Astrocyte (in vitro differentiated cells and primary cell): ENCODE data around the gene TMEM18. TPM values are rescaled to one million over a fixed set of nuclear protein-coding genes. Genes with fewer than 3 reads are reported as not detected.

Source experiments
- DNase-seq: peaks from one replicate; pipeline ENCODE4 v3.0.0-alpha.2; 2010; ENCODE audit warnings: low read depth
- FAIRE-seq: peaks from 2 replicates; lab custom pipeline; 2011; peaks lifted over from hg19 to GRCh38; lab: Jason Lieb, UNC
- H2AFZ ChIP-seq: 2 replicates; pipeline ENCODE4 v1.6.0; 2012; ENCODE audit warnings: low read depth, low read length, inconsistent platforms
- H3K27ac ChIP-seq: 2 replicates; pipeline ENCODE4 v1.5.1; 2011; ENCODE audit warnings: low read depth, low read length, inconsistent platforms
- H3K27me3 ChIP-seq: 2 replicates; pipeline ENCODE4 v1.6.0; 2011; ENCODE audit warnings: low read length, inconsistent platforms; ENCODE audit not compliant: insufficient read depth
- H3K36me3 ChIP-seq: 2 replicates; pipeline ENCODE4 v1.5.1; 2011; ENCODE audit warnings: low read length, inconsistent platforms; ENCODE audit not compliant: insufficient read depth
- H3K4me1 ChIP-seq: 2 replicates; pipeline ENCODE4 v1.5.1; 2011; ENCODE audit warnings: low read length, inconsistent platforms; ENCODE audit not compliant: insufficient read depth
- H3K4me2 ChIP-seq: 2 replicates; pipeline ENCODE4 v1.6.0; 2012; ENCODE audit warnings: low read length, inconsistent platforms
- H3K4me3 ChIP-seq: 2 replicates; pipeline ENCODE4 v1.5.1; 2011; ENCODE audit warnings: low read depth, mild to moderate bottlenecking, low read length, inconsistent platforms; ENCODE audit not compliant: insufficient read depth
- H3K79me2 ChIP-seq: 2 replicates; pipeline ENCODE4 v1.6.0; 2012; ENCODE audit warnings: mild to moderate bottlenecking, low read length, inconsistent platforms; ENCODE audit not compliant: insufficient read depth
- H3K9ac ChIP-seq: 2 replicates; pipeline ENCODE4 v1.6.0; 2012; ENCODE audit warnings: mild to moderate bottlenecking, low read length, inconsistent platforms
- H3K9me3 ChIP-seq: 2 replicates; pipeline ENCODE4 v1.5.1; 2012; ENCODE audit warnings: low read depth, mild to moderate bottlenecking, low read length, inconsistent platforms; ENCODE audit not compliant: insufficient read depth
- H4K20me1 ChIP-seq: 2 replicates; pipeline ENCODE4 v1.6.0; 2012; ENCODE audit warnings: low read length, inconsistent platforms; ENCODE audit not compliant: insufficient read depth
- H3K27ac Mint-ChIP-seq: one replicate; pipeline ENCODE4 v1.8.0; 2021; ENCODE audit warnings: mild to moderate bottlenecking, mixed read lengths; ENCODE audit not compliant: unreplicated experiment
- H3K27me3 Mint-ChIP-seq: one replicate; pipeline ENCODE4 v1.8.0; 2021; ENCODE audit warnings: low read depth, mixed read lengths; ENCODE audit not compliant: unreplicated experiment
- H3K36me3 Mint-ChIP-seq: one replicate; pipeline ENCODE4 v1.8.0; 2021; ENCODE audit warnings: low read depth, mixed read lengths; ENCODE audit not compliant: unreplicated experiment
- H3K4me1 Mint-ChIP-seq: one replicate; pipeline ENCODE4 v1.8.0; 2021; ENCODE audit warnings: low read depth, mixed read lengths; ENCODE audit not compliant: unreplicated experiment
- H3K4me3 Mint-ChIP-seq: one replicate; pipeline ENCODE4 v1.8.0; 2021; ENCODE audit warnings: mild to moderate bottlenecking, moderate library complexity, mixed read lengths; ENCODE audit not compliant: unreplicated experiment
- H3K9me3 Mint-ChIP-seq: one replicate; pipeline ENCODE4 v1.8.0; 2021; ENCODE audit warnings: mild to moderate bottlenecking, mixed read lengths; ENCODE audit not compliant: unreplicated experiment
- EZH2 ChIP-seq: IDR thresholded peaks from 2 replicates; pipeline ENCODE4 v1.6.1; 2012; ENCODE audit warnings: mild to moderate bottlenecking, low read length, inconsistent platforms; ENCODE audit not compliant: insufficient read depth
- total RNA-seq: library from RNA; stranded (reverse); gene quantifications from 2 replicates; pipeline ENCODE4 v1.2.1, GENCODE V29; 2021
- TF ChIP-seq, protein P1 (sequence below): IDR thresholded peaks from 2 replicates; pipeline ENCODE4 v1.5.1; 2011; ENCODE audit warnings: low read depth, mild to moderate bottlenecking, inconsistent platforms, low read length, moderate library complexity; ENCODE audit not compliant: insufficient read depth

The TMEM18 gene
- total RNA-seq, 1 donor from 2014 or later, result 16.8 TPM

DNA sequence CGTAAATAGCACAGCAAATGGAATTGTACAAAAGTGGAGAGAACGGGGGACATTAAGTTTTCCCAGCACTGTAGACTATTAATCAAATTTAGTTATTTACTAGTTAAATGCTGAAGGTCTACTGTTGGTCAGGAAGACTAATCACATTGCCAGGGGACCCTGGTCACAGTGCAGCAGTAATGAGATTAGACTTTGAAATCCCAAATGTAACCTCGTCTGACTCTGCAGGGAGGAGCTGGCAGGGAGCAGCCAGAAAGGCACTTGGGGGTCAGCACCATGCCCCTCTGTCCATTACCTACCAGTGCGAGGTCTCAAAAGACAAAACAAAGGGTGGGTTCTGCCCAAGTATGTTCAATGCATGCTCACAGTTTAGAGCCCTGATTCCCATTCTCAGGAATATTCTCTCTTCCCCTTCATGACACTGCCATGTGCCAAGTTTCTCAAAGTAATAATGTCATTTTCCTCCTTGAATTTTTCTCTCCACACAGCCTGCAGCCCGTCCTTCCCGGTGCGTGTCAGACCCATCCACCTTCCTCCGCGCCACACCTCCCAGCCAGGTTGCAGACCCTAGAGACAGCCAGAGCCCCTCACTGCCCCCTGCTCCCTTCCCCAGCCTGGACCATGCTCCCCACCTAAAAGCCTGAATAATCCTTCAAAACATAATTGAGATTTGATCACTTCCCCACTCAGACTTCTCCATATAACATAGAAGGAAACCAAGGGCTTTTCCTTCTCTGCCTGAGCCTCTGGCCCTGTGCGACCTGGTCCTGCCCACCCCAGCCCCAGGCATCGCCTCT, 52.5 kb downstream of the TMEM18 start:
- Histone ChIP-seq H3K79me2 (no peaks in the 10 kb centered on the region), H3K4me1 (no peaks in the 10 kb centered on the region), H4K20me1 (no peaks in the 10 kb centered on the region), H2AFZ (no peak overlapping the region), H3K27me3 (no peaks in the 10 kb centered on the region), H3K27ac (no peak overlapping the region), H3K9me3 (no peaks in the 10 kb centered on the region), H3K36me3 (no peaks in the 10 kb centered on the region), H3K4me2 (no peak overlapping the region), H3K4me3 (no peak overlapping the region), H3K9ac (no peak overlapping the region)
- DNase-seq (no peak), FAIRE-seq (no peak)
- H3K4me1 Mint-ChIP-seq, result no peaks in the 10 kb centered on the region
- H3K27ac Mint-ChIP-seq, result no peak overlapping the region
- peaks cover 16% of the 10 kb centered on the region for H3K27me3 Mint-ChIP-seq
- TF ChIP-seq EZH2, result no peak
- TF ChIP-seq, protein P1, sequence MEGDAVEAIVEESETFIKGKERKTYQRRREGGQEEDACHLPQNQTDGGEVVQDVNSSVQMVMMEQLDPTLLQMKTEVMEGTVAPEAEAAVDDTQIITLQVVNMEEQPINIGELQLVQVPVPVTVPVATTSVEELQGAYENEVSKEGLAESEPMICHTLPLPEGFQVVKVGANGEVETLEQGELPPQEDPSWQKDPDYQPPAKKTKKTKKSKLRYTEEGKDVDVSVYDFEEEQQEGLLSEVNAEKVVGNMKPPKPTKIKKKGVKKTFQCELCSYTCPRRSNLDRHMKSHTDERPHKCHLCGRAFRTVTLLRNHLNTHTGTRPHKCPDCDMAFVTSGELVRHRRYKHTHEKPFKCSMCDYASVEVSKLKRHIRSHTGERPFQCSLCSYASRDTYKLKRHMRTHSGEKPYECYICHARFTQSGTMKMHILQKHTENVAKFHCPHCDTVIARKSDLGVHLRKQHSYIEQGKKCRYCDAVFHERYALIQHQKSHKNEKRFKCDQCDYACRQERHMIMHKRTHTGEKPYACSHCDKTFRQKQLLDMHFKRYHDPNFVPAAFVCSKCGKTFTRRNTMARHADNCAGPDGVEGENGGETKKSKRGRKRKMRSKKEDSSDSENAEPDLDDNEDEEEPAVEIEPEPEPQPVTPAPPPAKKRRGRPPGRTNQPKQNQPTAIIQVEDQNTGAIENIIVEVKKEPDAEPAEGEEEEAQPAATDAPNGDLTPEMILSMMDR, result no peak
- H3K9me3 Mint-ChIP-seq, result no peaks in the 10 kb centered on the region
- no peaks in the 10 kb centered on the region for H3K36me3 Mint-ChIP-seq
- no peak overlapping the region for H3K4me3 Mint-ChIP-seq

GRCh38 chr2:624096-624495, 53.1 kb downstream of the TMEM18 start:
- Histone ChIP-seq H3K27me3 (no peaks in the 10 kb centered on the region), H3K9me3 (no peaks in the 10 kb centered on the region), H3K4me1 (no peaks in the 10 kb centered on the region), H3K4me3 (no peak overlapping the region), H3K27ac (no peak overlapping the region), H4K20me1 (no peaks in the 10 kb centered on the region), H2AFZ (no peak overlapping the region), H3K79me2 (no peaks in the 10 kb centered on the region), H3K36me3 (no peaks in the 10 kb centered on the region), H3K9ac (no peak overlapping the region), H3K4me2 (no peak overlapping the region)
- Mint-ChIP-seq H3K4me3 (no peak overlapping the region), H3K9me3 (no peaks in the 10 kb centered on the region), H3K27ac (no peak overlapping the region), H3K4me1 (no peaks in the 10 kb centered on the region), H3K36me3 (no peaks in the 10 kb centered on the region), H3K27me3 (peaks cover 16% of the 10 kb centered on the region)
- TF ChIP-seq, protein P1, result no peak
- no peak for TF ChIP-seq EZH2
- FAIRE-seq (no peak), DNase-seq (no peak)
